HG03139 (cell line): ENCODE data around the gene ATE1.

Source experiments
- ATAC-seq: cut with Tn5 transposase; IDR thresholded peaks from one replicate; pipeline ENCODE4 v1.9.1; 2021; ENCODE audit not compliant: unreplicated experiment

ATE1 gene

GRCh38 chr10:121879476-121879875 lies 48.4 kb downstream of the ATE1 start:
- ATAC-seq: no peak

GRCh38 chr10:121873236-121873635 lies 54.6 kb downstream of the ATE1 start:
- no peak for ATAC-seq

DNA sequence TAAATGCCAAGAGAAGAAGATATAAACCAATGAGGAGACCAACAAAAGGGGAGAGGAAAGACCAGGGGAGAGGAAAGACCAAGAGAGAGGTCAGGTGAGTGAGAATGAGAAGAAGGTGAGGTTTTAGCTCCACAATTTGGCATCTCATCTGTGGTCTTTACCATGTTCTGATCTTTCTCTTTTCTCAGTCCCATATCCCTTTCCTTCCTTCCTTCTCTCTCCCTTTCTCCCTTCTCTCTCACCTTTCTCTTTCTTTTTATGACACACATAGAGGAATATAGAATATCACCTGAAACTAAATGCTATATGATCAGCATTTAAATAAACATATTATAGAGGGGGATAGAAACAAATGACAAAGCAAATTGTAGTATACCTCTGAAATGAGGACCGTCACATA lies 57.4 kb downstream of the ATE1 start:
- ATAC-seq: no peak

GRCh38 chr10:121865554-121865953 lies 62.3 kb downstream of the ATE1 start:
- no peak for ATAC-seq

DNA sequence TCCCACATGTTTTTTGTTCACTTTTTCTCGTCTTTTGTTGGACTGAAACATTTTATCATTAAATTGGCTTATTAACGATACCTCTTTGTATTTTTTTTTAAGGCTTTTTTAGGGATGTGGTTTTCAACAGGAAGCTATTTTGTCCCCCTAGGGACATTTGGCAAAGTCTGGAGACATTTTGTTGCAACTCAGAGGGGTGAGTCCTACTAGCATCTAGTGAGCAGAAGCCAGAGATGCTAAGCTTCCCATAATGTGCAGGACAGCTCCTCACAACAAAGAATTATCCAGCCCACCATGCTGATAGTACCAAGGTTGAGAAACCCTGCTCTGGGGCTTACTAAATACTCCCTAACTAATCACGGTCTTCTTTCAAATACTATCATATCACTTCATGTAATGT lies 63.2 kb downstream of the ATE1 start:
- no peak for ATAC-seq

DNA sequence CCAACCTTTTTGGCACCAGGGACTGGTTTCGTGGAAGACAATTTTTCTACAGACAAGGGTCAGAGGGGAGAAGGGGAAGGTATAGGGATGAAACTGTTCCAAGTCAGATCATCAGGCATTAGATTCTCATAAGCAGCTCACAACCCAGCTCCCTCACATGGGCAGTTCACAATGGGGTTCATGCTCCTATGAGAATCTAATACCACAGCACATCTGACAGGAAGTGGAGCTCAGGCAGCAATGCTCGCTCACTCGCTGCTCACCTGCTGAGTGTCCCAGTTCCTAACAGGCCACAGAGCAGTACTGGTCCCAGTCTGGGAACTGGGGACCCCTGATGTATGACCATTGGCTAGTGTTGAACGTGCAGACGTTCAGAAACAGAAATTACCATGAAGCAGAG lies 63.7 kb downstream of the ATE1 start:
- ATAC-seq: no peak

GRCh38 chr10:121862649-121863048 lies 65.2 kb downstream of the ATE1 start:
- ATAC-seq: no peak

- ATAC-seq: no peak
These were observed 65.8 kb downstream of the ATE1 start for GRCh38 chr10:121862042-121862441.

GRCh38 chr10:121860810-121861209 lies 67.0 kb downstream of the ATE1 start:
- no peak for ATAC-seq

GRCh38 chr10:121854809-121855445 lies 72.9 kb downstream of the ATE1 start:
- ATAC-seq: no peak

DNA sequence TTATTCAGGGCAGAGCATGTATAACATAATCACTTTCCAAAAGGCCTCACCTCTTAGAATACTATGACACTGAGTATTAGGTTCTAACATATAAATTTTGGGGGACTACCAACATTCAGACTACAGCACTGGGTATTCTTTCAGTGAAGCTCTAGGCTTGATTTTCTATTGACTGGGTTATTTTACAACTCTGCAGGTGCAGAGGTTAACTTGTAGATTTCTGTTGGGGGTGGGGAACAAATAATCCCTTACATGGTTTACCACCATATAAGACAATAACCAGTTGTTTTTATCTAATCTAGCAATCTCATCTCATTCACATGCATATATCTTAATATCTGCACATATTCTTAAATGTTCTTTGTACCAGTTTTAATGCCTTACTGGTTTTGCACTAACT lies 73.9 kb downstream of the ATE1 start:
- ATAC-seq: no peak

DNA sequence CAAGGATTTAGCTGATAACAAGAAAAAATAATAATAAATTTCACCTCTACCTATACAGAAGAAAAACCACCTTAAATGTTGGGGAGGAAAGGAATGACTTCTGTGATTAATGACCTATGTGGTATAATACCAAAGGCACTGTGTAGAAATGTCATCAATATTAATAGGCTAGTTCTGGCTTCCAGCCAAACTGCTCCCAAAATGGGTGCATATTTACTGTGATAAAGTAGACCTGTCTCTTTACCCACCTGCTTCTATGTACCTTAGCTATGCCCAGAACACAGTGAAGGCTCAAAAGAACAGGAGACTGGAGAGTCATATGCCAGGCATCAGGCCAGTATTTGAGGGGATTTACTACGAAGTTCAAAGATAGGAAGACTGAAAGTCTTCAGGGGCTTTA lies 76.0 kb downstream of the ATE1 start:
- ATAC-seq: no peak

GRCh38 chr10:121848082-121848481 lies 79.7 kb downstream of the ATE1 start:
- no peak for ATAC-seq

- no peak for ATAC-seq
These were observed 81.3 kb downstream of the ATE1 start for GRCh38 chr10:121846555-121846954.

- peak; percentile 88 for ATAC-seq
These were observed 82.6 kb downstream of the ATE1 start for GRCh38 chr10:121845044-121845784.

- ATAC-seq: no peak
These were observed 83.3 kb downstream of the ATE1 start for GRCh38 chr10:121844537-121844936.

- no peak for ATAC-seq
These were observed 84.5 kb downstream of the ATE1 start for GRCh38 chr10:121843379-121843778.

DNA sequence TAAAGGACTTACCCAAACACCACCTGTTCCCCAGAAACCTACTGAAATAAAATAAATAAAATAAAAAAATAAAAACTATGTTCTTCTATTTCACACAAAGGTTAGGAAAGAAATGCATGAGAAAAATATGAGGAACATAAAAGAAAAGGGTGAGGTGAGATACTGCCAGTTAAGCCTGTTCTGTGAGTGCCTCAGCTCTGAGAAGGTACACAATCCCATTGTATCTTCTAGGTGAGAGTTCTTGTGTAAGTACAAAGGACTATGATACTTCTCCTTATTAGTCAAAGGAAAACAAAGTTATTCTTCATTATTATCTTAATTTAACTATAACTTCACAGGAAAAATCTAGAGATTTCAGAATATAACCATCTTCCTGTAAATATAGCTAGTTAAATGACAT lies 86.0 kb downstream of the ATE1 start:
- ATAC-seq: no peak

DNA sequence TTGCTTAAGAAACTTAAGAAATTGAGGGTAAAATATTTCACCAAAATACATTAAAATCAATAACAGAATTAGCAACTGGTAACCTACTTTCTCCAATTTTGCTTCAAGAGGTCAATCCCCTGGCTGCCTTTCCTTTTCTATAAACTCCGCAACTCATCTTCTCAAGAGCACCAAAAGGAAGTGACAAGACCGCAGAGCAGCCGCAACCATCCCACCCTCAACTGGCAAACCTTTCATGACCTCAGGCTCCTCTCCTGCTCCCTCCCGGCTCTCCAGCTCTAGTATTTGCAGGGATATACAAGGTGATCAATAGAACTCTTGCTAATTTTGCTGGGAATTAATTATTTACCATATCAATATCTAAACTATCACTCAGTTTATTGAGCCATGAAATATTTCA lies 88.9 kb downstream of the ATE1 start:
- ATAC-seq: no peak

DNA sequence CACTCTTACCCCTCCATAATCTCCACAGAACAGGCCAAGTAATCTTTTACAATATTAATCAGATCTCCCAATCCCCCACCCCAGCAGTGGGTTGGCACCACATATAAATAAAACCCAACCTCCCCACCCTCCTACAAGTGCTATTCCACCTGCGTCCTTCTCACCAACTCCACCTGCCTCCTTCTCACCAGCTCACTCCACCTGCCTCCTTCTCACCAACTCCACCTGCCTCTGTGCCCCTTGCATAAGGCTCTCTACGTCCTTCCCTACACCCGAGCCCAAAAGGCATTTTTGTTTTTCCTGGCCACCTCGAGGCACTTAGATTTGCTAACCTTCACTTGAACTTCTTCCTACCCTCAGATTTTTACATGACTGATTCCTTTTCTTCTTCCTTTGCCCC lies 89.7 kb downstream of the ATE1 start:
- ATAC-seq: no peak

- no peak for ATAC-seq
These were observed 91.7 kb downstream of the ATE1 start for GRCh38 chr10:121836171-121836570.

DNA sequence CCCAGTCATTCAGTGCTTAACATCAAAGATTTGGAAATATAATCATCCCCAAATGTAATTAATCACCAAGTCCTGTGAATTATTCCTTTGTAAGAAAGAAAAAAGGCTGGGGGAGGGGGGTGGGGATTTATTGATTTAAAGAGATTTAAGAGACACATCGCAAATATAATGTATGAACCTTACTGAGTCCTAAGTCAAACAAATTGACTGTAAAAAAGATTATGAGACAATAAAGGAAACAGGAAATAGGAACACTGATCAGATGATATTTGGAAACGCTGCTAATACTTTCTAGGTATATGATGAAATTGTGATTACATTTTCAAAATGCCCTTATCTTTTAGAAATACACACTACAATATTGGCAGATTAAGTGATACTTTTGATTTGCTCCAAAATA lies 92.5 kb downstream of the ATE1 start:
- ATAC-seq: no peak

DNA sequence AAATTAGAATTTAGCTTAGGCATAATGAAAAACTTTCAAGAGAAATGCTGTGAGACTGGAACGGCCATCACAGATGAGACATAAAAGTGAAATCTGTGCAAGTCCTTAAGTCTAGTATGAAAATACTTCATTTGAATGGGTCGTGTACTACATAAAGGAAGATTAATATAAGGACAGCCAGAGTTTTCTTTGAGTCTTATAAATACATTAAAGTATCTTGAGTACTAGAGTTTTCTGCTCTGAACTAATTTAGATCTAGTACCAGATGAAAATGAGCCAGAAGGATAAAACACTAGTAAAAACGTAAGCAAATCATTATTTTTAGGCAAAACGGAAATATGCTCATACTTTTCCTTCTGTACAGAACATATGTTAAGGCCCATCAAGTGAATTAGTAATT lies 93.1 kb downstream of the ATE1 start:
- ATAC-seq: no peak
